HCT116 (cell line): ENCODE measurements around the gene CD40LG. TPM values are rescaled to one million over a fixed set of nuclear protein-coding genes. Genes with fewer than 3 reads are reported as not detected.

Experiments used
- ATAC-seq: fragments of 200-7000 bp; cut with Tn5 transposase; 2 replicates; pipeline ENCODE4 v1.9.1; 2020; ENCODE audit warnings: mild to moderate bottlenecking, moderate library complexity
- BruUV-seq: library from RNA; stranded (reverse); fragments of 400-500 nt; replicated peaks from 2 replicates; lab custom pipeline; 2021; lab: Mats Ljungman, UMichigan
- CTCF ChIA-PET: fragments of 300-600 bp; sonication (Branson Sonifier 250); formaldehyde crosslinking; loops from one replicate; lab custom pipeline; 2021; ENCODE audit warnings: antibody characterized with exemption; lab: Charles Lee
- POLR2A ChIA-PET: fragments of 300-600, 350-600 bp; sonication (Branson Sonifier 250); formaldehyde crosslinking; loops from one replicate; lab custom pipeline; 2021; ENCODE audit warnings: antibody characterized with exemption; lab: Charles Lee
- RAD21 ChIA-PET, 2 experiments: fragments of 300-600 bp; sonication (Branson Sonifier 250); formaldehyde crosslinking; loops; one replicate each; lab custom pipeline; 2023; ENCODE audit warnings: low total read pairs in 2 of 2; ENCODE audit not compliant: uncharacterized antibody in 2 of 2, unreplicated experiment in 2 of 2, low non-redundant PET in 1 of 2; lab: Charles Lee
- DNase-seq: peaks from one replicate; pipeline ENCODE4 v3.0.0-alpha.2; 2010; ENCODE audit warnings: low read depth, low spot score
- H2AFZ ChIP-seq: fragments of 200-600 bp; shearing (Covaris generic), sonication (generic); 2 replicates; pipeline ENCODE4 v1.6.1; 2017; ENCODE audit warnings: low read depth, mixed run types, mixed read lengths, antibody characterized with exemption, low read length; ENCODE audit not compliant: poor library complexity, severe bottlenecking
- H3K27ac ChIP-seq: 2 replicates; pipeline ENCODE4 v1.5.1; 2012; ENCODE audit warnings: low read depth, low read length
- H3K27me3 ChIP-seq: fragments of 200-600 bp; sonication (generic); 2 replicates; pipeline ENCODE4 v1.6.1; 2016; ENCODE audit warnings: mixed run types, low read length, mixed read lengths; ENCODE audit not compliant: insufficient read depth
- H3K36me3 ChIP-seq, 2 experiments: fragments of 200-500 bp in 1 of 2; fragments of 200-600 bp in 1 of 2; sonication (Bioruptor generic) in 1 of 2; sonication (generic) in 1 of 2; 2 replicates each; pipeline versions ENCODE4 v1.5.1 to v1.6.1; 2014 to 2016; ENCODE audit warnings: low read length in 2 of 2, inconsistent platforms in 1 of 2, mixed read lengths in 1 of 2, mixed run types in 1 of 2; ENCODE audit not compliant: insufficient read depth in 2 of 2, control insufficient read depth in 1 of 2
- H3K4me1 ChIP-seq, 2 experiments: fragments of 200-600 bp in 1 of 2; sonication (generic) in 1 of 2; 2 replicates each; pipeline versions ENCODE4 v1.5.1 to v1.6.1; 2012 to 2017; ENCODE audit warnings: low read length in 2 of 2, inconsistent platforms in 1 of 2, mild to moderate bottlenecking in 1 of 2, mixed read lengths in 1 of 2, mixed run types in 1 of 2, moderate library complexity in 1 of 2; ENCODE audit not compliant: insufficient read depth in 2 of 2, control insufficient read depth in 1 of 2
- H3K4me2 ChIP-seq: fragments of 200-600 bp; sonication (generic); 2 replicates; pipeline ENCODE4 v1.6.1; 2017; ENCODE audit warnings: mixed run types, low read length, mixed read lengths
- H3K4me3 ChIP-seq, 2 experiments: fragments of 200-600 bp in 1 of 2; sonication (generic) in 1 of 2; replicated peaks in 1 of 2; 2 replicates each; pipeline ENCODE4 v1.5.1; 2011 to 2016; ENCODE audit warnings: low read length in 2 of 2, control low read depth in 1 of 2, low read depth in 1 of 2, mild to moderate bottlenecking in 1 of 2, mixed read lengths in 1 of 2, mixed run types in 1 of 2
- H3K79me2 ChIP-seq: fragments of 200-600 bp; sonication (generic); 2 replicates; pipeline ENCODE4 v1.6.1; 2017; ENCODE audit warnings: mild to moderate bottlenecking, mixed run types, low read length, moderate library complexity, mixed read lengths; ENCODE audit not compliant: insufficient read depth
- H3K9ac ChIP-seq: fragments of 200-600 bp; sonication (generic); 2 replicates; pipeline ENCODE4 v1.6.1; 2016; ENCODE audit warnings: low read length, mixed read lengths
- H3K9me2 ChIP-seq: fragments of 200-600 bp; sonication (generic), shearing (Covaris generic); 2 replicates; pipeline ENCODE4 v1.6.1; 2017; ENCODE audit warnings: mixed run types, mild to moderate bottlenecking, moderate library complexity; ENCODE audit not compliant: insufficient read depth
- H3K9me3 ChIP-seq, 2 experiments: fragments of 200-500 bp in 1 of 2; fragments of 200-600 bp in 1 of 2; sonication (Bioruptor generic) in 1 of 2; sonication (generic) in 1 of 2; 2 replicates each; pipeline ENCODE4 v1.6.1; 2014 to 2017; ENCODE audit warnings: low read length in 2 of 2, mixed read lengths in 2 of 2, inconsistent platforms in 1 of 2, low read depth in 1 of 2, mild to moderate bottlenecking in 1 of 2, mixed run types in 1 of 2, moderate library complexity in 1 of 2; ENCODE audit not compliant: control insufficient read depth in 1 of 2, insufficient read depth in 1 of 2
- H4K20me1 ChIP-seq: fragments of 200-600 bp; sonication (generic), shearing (Covaris generic); 2 replicates; pipeline ENCODE4 v1.6.1; 2017; ENCODE audit warnings: mixed run types, mild to moderate bottlenecking, moderate library complexity; ENCODE audit not compliant: insufficient read depth
- CBX3 ChIP-seq: IDR thresholded peaks from 2 replicates; pipeline ENCODE4 v1.6.1; 2012; ENCODE audit warnings: low read depth
- EGR1 ChIP-seq: IDR thresholded peaks from 2 replicates; pipeline ENCODE4 v1.6.1; 2012; ENCODE audit warnings: low read depth
- ELF1 ChIP-seq: IDR thresholded peaks from 2 replicates; pipeline ENCODE4 v1.6.1; 2012; ENCODE audit warnings: low read depth, borderline replicate concordance
- EZH2 ChIP-seq: fragments of 200-600 bp; sonication (generic); IDR thresholded peaks from 2 replicates; pipeline ENCODE4 v1.6.1; 2017; ENCODE audit warnings: antibody characterized with exemption, mixed run types
- FOSL1 ChIP-seq: IDR thresholded peaks from 2 replicates; pipeline ENCODE4 v1.6.1; 2012; ENCODE audit warnings: low read depth
- JUND ChIP-seq: IDR thresholded peaks from 2 replicates; pipeline ENCODE4 v1.6.1; 2012
- POLR2A ChIP-seq: IDR thresholded peaks from 2 replicates; pipeline ENCODE4 v1.7.0; 2011; ENCODE audit warnings: borderline replicate concordance; ENCODE audit not compliant: insufficient read depth, insufficient read length; ENCODE audit errors: extremely low read depth
- POLR2AphosphoS5 ChIP-seq: IDR thresholded peaks from 2 replicates; pipeline ENCODE4 v1.6.1; 2011; ENCODE audit warnings: mild to moderate bottlenecking, low read depth, low read length, moderate library complexity
- RAD21 ChIP-seq: IDR thresholded peaks from 2 replicates; pipeline ENCODE4 v1.6.1; 2012; ENCODE audit warnings: low read depth, mild to moderate bottlenecking
- SIN3A ChIP-seq: IDR thresholded peaks from 2 replicates; pipeline ENCODE4 v1.6.1; 2012; ENCODE audit warnings: low read depth
- SP1 ChIP-seq: IDR thresholded peaks from 2 replicates; pipeline ENCODE4 v1.6.1; 2012; ENCODE audit warnings: low read depth
- TCF7L2 ChIP-seq: IDR thresholded peaks from 2 replicates; pipeline ENCODE4 v1.7.0; 2011; ENCODE audit warnings: borderline replicate concordance, inconsistent platforms; ENCODE audit not compliant: insufficient read depth, insufficient read length; ENCODE audit errors: extremely low read depth
- YY1 ChIP-seq: IDR thresholded peaks from 2 replicates; pipeline ENCODE4 v1.6.1; 2011; ENCODE audit warnings: low read length, low read depth, moderate library complexity, mild to moderate bottlenecking; ENCODE audit not compliant: insufficient replicate concordance; ENCODE audit errors: extremely low read depth
- ZFX ChIP-seq: fragments of 450-650 bp; IDR thresholded peaks from 2 replicates; pipeline ENCODE4 v1.6.1; 2017
- intact Hi-C: fragments of 100-400 bp; cut with micrococcal nuclease; formaldehyde crosslinking; loops from 2 replicates; pipeline ENCODE4 v1.10.0; 2022
- total RNA-seq: library from RNA; stranded (reverse); gene quantifications from one replicate; pipeline ENCODE4 v1.2.1, GENCODE V29; 2021; ENCODE audit not compliant: unreplicated experiment
- TF ChIP-seq, protein P1 (sequence below), 3 experiments: fragments of 200-600 bp in 1 of 3; sonication (generic) in 1 of 3; IDR thresholded peaks in 2 of 3; conservative IDR thresholded peaks in 1 of 3; 2 replicates each; pipeline ENCODE4 v1.5.1; 2012 to 2017; ENCODE audit warnings: low read depth in 2 of 3, low read length in 2 of 3, antibody characterized with exemption in 1 of 3, borderline replicate concordance in 1 of 3, control low read depth in 1 of 3, mild to moderate bottlenecking in 1 of 3, mixed read lengths in 1 of 3, mixed run types in 1 of 3, moderate library complexity in 1 of 3; ENCODE audit not compliant: insufficient read depth in 1 of 3
- TF ChIP-seq, protein P2 (sequence below): IDR thresholded peaks from 2 replicates; pipeline ENCODE4 v1.6.1; 2012; ENCODE audit warnings: low read depth
- TF ChIP-seq, protein P3 (sequence below): IDR thresholded peaks from 2 replicates; pipeline ENCODE4 v1.6.1; 2012
- TF ChIP-seq, protein P4 (sequence below): IDR thresholded peaks from 2 replicates; pipeline ENCODE4 v1.6.1; 2011; ENCODE audit warnings: mild to moderate bottlenecking, low read length, moderate library complexity; ENCODE audit not compliant: insufficient replicate concordance; ENCODE audit errors: extremely low read depth

The CD40LG gene
- total RNA-seq, 1 experiment from 2014 or later, result not detected

DNA sequence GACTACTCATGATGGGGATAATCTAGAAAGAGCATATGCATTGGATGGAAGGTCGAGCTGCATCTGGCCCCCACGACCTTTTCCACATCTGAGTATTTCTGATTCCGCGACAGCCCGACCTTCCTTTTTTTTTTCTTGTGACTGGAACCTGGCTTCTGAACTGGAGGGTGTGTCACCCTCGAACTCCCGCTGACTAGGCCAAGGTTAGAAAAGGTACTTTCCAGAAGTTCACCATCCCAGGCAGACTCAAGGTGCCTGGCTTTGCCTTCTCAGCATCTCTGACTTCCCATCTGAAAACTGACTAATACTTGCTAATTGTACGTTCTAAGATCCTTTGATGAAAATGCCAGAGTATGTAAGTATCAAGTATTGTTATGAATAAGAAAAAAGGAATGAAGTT is 49.3 kb upstream of the CD40LG start:
- H3K9me2 ChIP-seq, result no peaks in the 10 kb centered on the region
- no peaks in the 10 kb centered on the region for H3K9me3 ChIP-seq
- no peaks in the 10 kb centered on the region for H4K20me1 ChIP-seq
- POLR2A ChIA-PET, result no interaction called here
- no peak overlapping the region for H3K4me2 ChIP-seq
- RAD21 ChIA-PET, result no interaction called here
- DNase-seq (no peak), ATAC-seq (no peak)
- no peaks in the 10 kb centered on the region for H3K79me2 ChIP-seq
- TF ChIP-seq JUND (no peak), ELF1 (no peak), EZH2 (no peak), CBX3 (no peak), FOSL1 (no peak), RAD21 (no peak), ZFX (no peak), TCF7L2 (no peak), SP1 (no peak), SIN3A (no peak), EGR1 (no peak), YY1 (no peak), POLR2A (no peak), POLR2AphosphoS5 (no peak)
- TF ChIP-seq, protein P1, sequence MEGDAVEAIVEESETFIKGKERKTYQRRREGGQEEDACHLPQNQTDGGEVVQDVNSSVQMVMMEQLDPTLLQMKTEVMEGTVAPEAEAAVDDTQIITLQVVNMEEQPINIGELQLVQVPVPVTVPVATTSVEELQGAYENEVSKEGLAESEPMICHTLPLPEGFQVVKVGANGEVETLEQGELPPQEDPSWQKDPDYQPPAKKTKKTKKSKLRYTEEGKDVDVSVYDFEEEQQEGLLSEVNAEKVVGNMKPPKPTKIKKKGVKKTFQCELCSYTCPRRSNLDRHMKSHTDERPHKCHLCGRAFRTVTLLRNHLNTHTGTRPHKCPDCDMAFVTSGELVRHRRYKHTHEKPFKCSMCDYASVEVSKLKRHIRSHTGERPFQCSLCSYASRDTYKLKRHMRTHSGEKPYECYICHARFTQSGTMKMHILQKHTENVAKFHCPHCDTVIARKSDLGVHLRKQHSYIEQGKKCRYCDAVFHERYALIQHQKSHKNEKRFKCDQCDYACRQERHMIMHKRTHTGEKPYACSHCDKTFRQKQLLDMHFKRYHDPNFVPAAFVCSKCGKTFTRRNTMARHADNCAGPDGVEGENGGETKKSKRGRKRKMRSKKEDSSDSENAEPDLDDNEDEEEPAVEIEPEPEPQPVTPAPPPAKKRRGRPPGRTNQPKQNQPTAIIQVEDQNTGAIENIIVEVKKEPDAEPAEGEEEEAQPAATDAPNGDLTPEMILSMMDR (IDR thresholded peaks at IDR 0.05 in 2 of 3, conservative IDR thresholded peaks at IDR 0.05 in 1 of 3; ENCODE audit: borderline replicate concordance in 1 of 3, insufficient read depth in 1 of 3, low read depth in 2 of 3, low read length in 2 of 3), result no peak
- TF ChIP-seq, protein P2, sequence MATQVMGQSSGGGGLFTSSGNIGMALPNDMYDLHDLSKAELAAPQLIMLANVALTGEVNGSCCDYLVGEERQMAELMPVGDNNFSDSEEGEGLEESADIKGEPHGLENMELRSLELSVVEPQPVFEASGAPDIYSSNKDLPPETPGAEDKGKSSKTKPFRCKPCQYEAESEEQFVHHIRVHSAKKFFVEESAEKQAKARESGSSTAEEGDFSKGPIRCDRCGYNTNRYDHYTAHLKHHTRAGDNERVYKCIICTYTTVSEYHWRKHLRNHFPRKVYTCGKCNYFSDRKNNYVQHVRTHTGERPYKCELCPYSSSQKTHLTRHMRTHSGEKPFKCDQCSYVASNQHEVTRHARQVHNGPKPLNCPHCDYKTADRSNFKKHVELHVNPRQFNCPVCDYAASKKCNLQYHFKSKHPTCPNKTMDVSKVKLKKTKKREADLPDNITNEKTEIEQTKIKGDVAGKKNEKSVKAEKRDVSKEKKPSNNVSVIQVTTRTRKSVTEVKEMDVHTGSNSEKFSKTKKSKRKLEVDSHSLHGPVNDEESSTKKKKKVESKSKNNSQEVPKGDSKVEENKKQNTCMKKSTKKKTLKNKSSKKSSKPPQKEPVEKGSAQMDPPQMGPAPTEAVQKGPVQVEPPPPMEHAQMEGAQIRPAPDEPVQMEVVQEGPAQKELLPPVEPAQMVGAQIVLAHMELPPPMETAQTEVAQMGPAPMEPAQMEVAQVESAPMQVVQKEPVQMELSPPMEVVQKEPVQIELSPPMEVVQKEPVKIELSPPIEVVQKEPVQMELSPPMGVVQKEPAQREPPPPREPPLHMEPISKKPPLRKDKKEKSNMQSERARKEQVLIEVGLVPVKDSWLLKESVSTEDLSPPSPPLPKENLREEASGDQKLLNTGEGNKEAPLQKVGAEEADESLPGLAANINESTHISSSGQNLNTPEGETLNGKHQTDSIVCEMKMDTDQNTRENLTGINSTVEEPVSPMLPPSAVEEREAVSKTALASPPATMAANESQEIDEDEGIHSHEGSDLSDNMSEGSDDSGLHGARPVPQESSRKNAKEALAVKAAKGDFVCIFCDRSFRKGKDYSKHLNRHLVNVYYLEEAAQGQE, result no peak
- TF ChIP-seq, protein P3, sequence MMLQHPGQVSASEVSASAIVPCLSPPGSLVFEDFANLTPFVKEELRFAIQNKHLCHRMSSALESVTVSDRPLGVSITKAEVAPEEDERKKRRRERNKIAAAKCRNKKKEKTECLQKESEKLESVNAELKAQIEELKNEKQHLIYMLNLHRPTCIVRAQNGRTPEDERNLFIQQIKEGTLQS, result no peak
- TF ChIP-seq, protein P4, sequence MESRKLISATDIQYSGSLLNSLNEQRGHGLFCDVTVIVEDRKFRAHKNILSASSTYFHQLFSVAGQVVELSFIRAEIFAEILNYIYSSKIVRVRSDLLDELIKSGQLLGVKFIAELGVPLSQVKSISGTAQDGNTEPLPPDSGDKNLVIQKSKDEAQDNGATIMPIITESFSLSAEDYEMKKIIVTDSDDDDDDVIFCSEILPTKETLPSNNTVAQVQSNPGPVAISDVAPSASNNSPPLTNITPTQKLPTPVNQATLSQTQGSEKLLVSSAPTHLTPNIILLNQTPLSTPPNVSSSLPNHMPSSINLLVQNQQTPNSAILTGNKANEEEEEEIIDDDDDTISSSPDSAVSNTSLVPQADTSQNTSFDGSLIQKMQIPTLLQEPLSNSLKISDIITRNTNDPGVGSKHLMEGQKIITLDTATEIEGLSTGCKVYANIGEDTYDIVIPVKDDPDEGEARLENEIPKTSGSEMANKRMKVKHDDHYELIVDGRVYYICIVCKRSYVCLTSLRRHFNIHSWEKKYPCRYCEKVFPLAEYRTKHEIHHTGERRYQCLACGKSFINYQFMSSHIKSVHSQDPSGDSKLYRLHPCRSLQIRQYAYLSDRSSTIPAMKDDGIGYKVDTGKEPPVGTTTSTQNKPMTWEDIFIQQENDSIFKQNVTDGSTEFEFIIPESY, result no peak
- CTCF ChIA-PET, result no interaction called here
- H3K9ac ChIP-seq, result no peak overlapping the region
- no peaks in the 10 kb centered on the region for H3K4me1 ChIP-seq
- H3K27ac ChIP-seq, result no peak overlapping the region
- H3K4me3 ChIP-seq, result no peak overlapping the region
- H3K27me3 ChIP-seq, result no peaks in the 10 kb centered on the region
- H3K36me3 ChIP-seq, result no peaks in the 10 kb centered on the region
- no peak overlapping the region for H2AFZ ChIP-seq
- no TSS peak for BruUV-seq
- intact Hi-C loops, result no loop called here
